HG03460 (cell line): ENCODE results near the gene KMT2E.
"Not testable (repeated sequence)": the region's sequence is repeated elsewhere in the genome, so short reads cannot be mapped to it uniquely, and the experiment has no call there.

Experiments used
- ATAC-seq: cut with Tn5 transposase; IDR thresholded peaks from one replicate; pipeline ENCODE4 v1.9.1; 2021; ENCODE audit not compliant: unreplicated experiment

KMT2E gene

DNA sequence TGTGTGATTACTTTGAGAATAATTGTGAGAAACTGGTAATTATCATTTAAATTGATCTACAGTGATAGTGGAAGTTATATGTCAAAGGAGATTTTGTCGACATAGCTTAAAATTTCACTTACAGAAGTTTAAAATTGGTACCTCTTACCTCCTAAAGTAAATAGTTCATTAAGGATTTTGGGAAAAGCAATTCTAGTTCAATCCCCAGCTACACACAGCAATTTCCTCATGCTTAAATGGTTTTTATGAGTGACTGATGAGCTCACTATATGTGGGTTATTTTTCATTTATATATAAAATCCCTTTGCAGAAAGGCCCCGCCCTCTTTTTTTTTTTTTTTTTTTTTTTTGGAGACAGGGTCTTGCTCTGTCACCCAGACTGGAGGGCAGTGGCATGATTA, 12.7 kb downstream of the KMT2E start:
- ATAC-seq = no peak

- no peak for ATAC-seq
Measured at GRCh38 chr7:105027176-105027853, 13.3 kb downstream of the KMT2E start.

DNA sequence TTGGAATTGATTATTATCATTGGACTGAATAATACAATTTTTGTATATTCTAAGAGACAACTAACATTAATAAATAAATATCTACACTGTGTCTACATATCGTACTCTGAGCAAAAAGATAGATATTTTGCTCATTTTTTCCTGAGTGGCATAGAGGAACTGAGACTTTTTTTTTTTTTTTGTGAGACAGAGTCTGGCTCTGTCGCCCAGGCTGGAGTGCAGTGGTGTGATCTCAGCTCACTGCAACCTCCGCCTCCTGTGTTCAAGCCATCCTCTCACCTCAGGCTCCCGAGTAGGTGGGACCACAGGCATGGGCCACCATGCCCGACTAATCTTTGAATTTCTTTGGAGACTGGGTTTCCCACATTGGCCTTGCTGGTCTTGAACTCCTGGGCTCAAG, 14.0 kb downstream of the KMT2E start:
- ATAC-seq = no peak

- not testable (repeated sequence) for ATAC-seq
Measured at GRCh38 chr7:105028941-105029340, 14.9 kb downstream of the KMT2E start.

DNA sequence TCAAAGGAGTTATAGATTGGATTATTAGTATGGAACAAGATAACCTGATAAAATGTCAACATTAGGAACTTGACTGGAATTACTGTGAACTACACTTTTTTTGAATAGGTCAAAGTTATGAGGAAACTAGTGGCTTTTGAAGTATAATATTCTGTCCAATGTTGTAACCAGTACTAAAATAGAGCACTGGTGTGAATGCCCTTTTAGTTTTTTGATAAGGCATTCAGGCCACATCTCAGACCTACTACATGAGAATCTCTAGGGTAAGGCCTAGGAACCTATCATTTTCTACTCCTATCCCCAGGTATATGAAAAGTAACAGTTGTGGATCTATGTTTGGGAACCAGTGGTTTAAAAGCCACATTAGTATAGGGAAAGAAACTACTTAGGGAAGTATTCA, 16.4 kb downstream of the KMT2E start:
- ATAC-seq = no peak

DNA sequence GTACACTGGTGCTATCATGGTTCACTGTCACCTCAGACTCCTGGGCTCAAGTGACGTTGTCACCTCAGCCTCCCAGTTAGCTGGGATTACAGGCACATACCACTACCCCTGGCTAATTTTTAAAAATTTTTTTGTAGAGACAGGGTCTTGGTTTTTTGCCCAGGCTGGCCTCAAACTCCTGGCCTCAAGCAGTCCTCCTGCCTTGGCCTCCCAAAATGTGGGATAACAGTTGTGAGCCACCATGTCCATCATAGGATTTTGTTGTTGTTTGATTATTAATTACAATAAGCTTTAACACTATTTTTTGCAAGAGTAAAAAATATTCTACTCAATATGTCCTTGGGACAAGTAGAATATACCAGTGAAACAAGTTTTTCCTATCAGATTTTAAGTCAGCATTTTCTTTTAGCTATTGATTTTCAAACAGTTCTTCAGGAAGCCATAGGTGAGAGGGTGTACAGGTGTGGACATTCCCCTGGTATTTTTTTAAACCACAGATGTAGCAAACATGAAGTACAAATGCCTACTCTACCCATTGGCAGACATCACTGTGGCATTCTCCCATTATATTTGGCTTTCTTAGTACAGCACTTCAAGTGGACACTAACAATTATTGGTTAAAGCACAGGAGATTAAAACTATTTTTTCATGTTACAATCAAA, 18.7 kb downstream of the KMT2E start:
- ATAC-seq = no peak

- no peak for ATAC-seq
Measured at GRCh38 chr7:105035349-105035748, 21.3 kb downstream of the KMT2E start.

DNA sequence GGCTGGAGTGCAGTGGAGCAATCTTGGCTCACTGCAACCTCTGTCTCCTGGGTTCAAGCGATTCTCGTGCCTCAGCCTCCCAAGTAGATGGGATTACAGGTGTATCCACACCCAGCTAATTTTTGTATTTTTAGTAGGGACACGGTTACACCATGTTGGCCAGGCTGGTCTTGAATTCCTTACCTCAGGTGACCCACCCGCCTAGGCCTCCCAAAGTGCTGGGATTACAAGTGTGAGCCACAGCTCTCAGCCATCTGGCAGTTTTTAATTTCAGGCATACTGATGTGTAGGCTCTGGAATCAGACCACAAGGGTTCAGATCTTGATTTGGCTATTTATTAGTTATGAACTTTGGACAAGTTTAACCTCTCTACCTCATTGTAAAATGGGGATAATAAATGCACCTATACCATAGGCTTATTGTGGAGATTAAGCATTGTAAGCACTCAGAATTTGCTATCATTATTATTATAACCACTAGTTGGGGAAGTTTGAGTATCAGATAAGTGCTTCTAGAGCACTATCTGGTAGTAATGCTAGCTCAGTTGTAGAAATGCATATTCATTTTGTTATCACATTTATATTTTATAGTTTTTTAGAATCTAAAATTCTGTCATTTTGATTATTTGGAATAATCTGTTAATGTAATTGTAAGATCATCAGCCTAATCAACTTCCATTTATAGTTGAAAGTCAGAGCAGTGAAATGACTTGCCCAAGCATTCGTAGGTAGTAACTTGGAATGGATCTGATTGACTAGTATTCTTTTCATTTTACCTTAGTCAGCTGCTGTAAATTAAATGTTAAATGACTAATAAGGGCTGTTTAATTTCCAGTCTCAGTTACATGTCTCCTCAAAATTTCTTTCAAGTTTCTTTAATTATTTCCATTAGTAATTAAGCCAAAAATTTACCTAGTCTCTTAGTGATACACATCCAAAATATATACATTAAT, 22.5 kb downstream of the KMT2E start:
- no peak for ATAC-seq

- ATAC-seq = no peak
Measured at GRCh38 chr7:105037319-105037718, 23.3 kb downstream of the KMT2E start.

DNA sequence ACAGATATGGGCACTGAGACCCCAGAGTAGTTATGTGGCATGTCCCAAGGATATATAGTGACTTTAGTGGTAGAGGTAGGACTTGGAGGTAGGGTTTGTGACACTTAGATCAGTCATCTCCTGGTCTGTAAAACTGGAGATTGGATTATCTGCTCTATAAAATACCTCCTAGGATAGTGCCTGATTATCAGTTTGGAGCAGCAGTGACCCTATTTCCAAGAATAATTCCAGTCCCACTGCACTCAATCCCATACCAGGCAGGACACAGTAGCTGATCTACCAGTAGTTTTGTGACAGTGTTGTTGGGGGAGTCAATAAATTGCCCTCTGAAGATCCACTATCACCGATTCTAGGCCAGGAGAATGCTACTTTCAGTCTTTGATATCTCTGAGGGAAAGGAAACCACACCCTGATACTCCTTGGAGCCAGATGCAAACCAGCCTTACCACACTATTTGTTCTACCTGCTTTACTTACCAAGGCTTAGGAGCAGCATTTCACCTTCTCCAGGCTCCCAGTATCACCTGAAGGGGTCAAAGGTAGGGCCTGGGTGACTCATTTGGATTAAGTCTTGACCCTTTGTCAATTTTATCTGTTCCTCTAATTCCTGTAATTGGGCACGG, 30.6 kb downstream of the KMT2E start:
- no peak for ATAC-seq

DNA sequence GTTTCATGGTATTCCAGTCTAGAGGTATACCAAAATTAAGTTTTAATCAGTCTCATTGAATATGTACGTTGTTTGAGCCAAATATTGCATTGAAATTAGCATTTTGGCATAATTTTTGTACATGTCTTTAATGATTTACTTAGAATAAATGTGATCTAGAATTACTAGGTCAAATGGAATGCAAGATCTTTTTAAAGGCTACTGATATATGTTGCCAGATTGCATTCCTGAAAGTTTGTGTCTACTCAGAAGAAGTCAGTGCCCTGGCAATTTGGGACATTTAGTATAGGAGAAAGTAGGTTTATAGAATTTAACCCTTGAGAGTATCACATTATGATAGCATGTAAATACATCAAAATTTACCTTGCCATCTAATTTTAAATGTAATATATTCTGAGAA, 32.4 kb downstream of the KMT2E start:
- no peak for ATAC-seq

DNA sequence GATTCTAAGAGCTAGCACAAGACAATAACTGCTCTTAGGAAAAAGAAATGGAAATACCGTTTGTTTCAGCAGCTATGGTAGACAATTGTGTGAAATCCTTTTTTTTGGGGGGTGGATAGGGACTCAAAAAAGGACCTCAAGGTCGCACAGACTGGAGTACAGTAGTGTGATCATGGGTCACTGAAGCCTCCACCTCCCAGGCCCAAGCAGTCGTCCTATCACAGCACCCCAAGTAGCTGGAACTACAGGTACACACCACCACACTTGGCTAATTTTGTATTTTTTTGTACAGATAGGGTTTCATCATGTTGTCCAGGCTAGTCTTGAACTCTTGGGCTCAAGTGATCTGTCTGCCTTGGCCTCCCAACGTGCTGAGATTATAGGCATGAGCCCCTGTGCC, 33.9 kb downstream of the KMT2E start:
- no peak for ATAC-seq

- no peak for ATAC-seq
Measured at GRCh38 chr7:105050493-105050892, 36.5 kb downstream of the KMT2E start.

DNA sequence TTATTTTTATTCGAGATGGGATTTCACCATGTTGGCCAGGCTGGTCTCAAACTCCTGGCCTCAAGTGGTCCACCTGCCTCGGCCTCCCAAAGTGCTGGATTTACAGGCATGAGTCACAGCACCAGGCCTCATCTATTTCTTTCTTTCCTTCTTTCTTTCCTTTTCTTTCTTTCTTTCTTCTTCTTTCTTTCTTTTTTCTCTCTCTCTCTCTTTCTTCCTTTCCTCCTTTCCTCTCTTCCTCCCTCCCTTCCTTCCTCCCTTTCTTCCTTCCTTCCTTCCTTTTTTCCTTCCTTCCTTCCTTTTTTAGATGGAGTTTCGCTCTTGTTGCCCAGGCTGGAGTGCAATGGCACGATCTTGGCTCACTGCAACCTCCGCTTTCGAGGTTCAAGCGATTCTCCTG, 36.9 kb downstream of the KMT2E start:
- not testable (repeated sequence) for ATAC-seq

- ATAC-seq = no peak
Measured at GRCh38 chr7:105055084-105055483, 41.1 kb downstream of the KMT2E start.

DNA sequence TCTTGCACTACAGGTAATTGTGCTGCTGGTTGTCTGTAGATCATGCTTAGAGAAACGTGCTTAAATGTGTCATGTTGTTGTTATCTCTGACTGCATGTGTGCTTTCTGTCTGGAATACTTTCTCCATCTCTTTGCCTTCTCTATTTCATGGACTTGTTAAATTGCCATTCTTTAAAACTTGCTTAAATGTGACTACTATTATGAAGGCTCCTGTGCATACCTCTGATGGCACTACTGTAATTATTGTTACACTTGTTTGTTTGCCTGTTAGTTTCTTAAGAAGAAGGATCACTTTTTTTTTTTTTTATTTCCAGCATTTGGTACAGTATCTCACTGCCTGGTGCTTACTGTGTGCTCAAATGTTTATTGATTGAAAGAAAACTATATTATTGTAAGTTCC, 41.6 kb downstream of the KMT2E start:
- ATAC-seq = no peak

DNA sequence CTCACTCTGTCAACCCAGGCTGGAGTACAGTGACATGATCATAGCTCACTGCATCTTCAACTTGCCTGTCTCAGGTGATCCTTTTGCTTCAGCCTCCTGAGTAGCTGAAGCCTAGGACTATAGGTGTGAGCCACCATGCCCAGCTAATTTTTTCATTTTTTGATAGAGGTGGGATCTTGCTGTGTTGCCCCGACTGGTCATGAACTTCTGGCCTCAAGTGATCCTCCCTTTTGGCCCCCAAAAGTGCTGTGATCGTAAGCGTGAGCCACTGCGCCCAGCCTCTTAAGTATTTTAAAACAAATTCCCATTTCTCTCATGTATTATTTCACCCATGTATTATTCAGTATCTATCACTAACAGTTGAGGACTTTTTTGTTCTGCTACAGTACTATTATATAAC, 43.5 kb downstream of the KMT2E start:
- ATAC-seq = no peak

DNA sequence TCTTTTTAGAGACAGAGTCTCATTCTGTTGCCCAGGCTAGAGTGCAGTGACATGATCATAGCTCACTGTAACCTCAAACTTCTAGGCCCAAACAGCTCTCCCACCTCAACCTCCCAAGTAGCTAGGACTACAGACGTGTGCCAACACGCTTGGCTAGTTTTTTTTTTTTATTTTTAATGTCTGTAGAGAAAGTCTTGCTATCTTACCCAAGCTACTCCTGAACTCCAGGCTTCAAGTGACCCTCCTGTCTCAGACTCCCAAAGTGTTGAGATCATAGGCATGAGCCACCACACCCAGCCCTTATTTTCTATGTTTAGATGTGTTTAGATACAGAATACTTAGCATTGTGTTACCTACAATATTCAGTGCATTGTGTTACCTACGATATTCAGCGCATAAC, 46.4 kb downstream of the KMT2E start:
- ATAC-seq = no peak

DNA sequence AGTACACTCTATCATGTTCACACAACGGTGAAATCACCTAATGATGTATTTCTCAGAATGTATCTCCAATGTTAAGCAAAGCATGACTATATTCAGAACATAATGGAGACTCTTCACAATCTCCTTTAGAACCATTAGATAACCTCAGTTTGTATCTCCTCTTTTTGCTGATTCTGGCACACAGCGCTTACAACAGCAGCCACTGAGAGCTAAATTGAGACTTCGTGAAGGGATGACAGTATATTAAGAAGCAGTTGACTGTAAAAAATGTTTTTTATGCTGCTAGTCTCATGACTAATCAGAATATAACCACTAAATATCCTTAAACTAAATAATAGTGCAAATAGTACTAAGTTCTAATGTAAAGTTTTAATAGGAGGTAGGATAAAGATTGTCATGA, 46.9 kb downstream of the KMT2E start:
- no peak for ATAC-seq

- no peak for ATAC-seq
Measured at GRCh38 chr7:105065104-105065503, 51.1 kb downstream of the KMT2E start.

GRCh38 chr7:105067691-105068090, 53.7 kb downstream of the KMT2E start:
- no peak for ATAC-seq
